ENCODE data around the gene IDH3B.

IDH3B gene

DNA sequence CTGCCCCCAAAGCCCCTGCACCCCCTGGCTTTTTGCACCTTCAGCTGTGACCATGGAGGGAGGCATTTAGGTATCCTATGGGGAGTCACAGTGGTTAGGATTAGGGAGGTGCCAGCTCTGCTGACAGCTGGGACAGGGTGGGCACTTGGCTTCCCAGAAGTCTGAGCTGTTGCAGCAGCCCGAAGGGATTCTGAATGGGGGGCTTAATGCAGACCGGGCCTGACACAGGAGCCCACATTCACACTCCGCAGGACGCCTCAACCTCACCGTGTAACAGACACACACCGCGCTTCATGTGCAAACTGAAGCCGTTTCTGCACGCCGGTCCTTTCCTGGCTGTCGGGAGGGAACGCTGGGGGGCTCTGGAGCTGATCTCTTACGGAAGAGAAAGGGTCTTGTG, 30.5 kb upstream of the IDH3B start:
- Histone ChIP-seq H3K27ac (ENCODE audit: low read depth in 2 of 2, low read length in 2 of 2) (no peak overlapping the region), H3K36me3 (ENCODE audit: control insufficient read depth in 2 of 2, insufficient read depth in 2 of 2, low read length in 2 of 2) (no peaks in the 10 kb centered on the region), H3K4me3 (ENCODE audit: low read length in 2 of 2) (no peak overlapping the region), H3K9me3 (ENCODE audit: control insufficient read depth in 2 of 2, low read length in 2 of 2) (no peaks in the 10 kb centered on the region), H3K4me1 (ENCODE audit: control insufficient read depth in 2 of 2, insufficient read depth in 2 of 2, low read length in 2 of 2) (peaks cover 0 to 6% of the 10 kb centered on the region in 2 donors), H3K27me3 (ENCODE audit: control insufficient read depth in 2 of 2, insufficient read depth in 2 of 2, low read length in 2 of 2) (peaks cover 24 to 48% of the 10 kb centered on the region in 2 donors), H3K9ac (ENCODE audit: low read depth in 1 of 2, low read length in 2 of 2) (no peak overlapping the region)

DNA sequence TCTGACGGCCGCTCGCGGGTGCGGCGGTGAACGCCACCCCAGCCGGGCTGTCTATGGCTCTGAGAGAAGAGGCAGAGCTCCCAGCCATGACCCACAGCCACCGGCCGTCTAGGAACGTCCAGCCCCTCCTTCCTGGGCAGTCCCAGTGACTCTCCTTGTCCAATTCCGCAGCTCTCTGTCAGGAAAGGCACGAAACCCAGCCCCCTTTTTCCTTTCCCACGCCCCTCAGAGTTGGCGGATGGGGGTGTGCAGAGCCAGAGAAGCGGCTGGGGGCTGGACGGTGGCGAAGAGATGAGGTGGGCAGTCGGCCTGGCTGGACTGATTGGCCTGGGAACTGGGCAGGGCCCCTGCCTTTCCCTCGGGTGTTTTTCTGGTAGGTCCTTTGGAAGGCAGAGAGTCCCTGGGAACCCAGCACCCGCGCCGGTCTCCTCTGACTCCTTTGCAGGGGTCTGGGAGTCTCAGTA, 30.0 kb upstream of the IDH3B start:
- no peak overlapping the region for H3K27ac ChIP-seq (ENCODE audit: low read depth in 2 of 2, low read length in 2 of 2)
- peaks cover 0 to 6% of the 10 kb centered on the region in 2 donors for H3K4me1 ChIP-seq (ENCODE audit: control insufficient read depth in 2 of 2, insufficient read depth in 2 of 2, low read length in 2 of 2)
- H3K4me3 ChIP-seq (ENCODE audit: low read length in 2 of 2), result no peak overlapping the region
- no peaks in the 10 kb centered on the region for H3K36me3 ChIP-seq (ENCODE audit: control insufficient read depth in 2 of 2, insufficient read depth in 2 of 2, low read length in 2 of 2)
- peaks cover 24 to 47% of the 10 kb centered on the region in 2 donors for H3K27me3 ChIP-seq (ENCODE audit: control insufficient read depth in 2 of 2, insufficient read depth in 2 of 2, low read length in 2 of 2)
- no peak overlapping the region for H3K9ac ChIP-seq (ENCODE audit: low read depth in 1 of 2, low read length in 2 of 2)
- no peaks in the 10 kb centered on the region for H3K9me3 ChIP-seq (ENCODE audit: control insufficient read depth in 2 of 2, low read length in 2 of 2)

DNA sequence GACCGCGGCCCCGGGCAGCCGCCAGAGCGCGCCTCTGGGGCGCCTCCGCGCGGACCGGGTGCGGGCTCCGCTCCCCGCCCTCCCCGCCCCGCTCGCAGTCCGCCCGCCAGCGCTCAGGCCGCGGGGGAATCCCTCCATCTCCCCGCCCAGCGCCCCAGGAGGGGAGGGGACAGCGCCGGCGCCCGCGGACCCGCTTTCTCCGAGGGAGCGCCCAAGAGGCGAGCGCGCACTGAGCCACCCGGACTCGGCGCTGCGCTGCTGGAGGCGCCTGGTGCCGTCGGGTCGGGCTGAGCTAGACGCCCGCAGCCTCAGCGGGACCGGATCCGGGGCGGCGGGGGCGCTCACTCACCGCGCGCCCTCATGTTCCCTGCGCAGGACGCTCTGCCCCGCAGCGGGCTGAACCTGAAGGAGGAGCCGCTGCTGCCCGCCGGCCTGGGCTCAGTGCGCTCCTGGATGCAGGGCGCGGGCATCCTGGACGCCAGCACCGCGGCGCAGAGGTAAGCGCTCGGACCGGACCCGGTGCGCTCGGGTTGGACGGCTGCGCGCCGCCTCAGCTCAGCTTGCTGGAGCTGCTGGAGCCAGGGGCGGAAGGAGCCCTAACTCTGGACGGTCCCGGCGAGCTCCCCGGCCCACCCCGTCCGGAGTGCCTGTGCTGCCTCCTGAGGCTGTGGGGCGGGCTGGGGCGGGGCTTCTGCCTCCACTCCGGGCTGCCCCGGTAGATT, 29.4 kb upstream of the IDH3B start:
- Histone ChIP-seq H3K36me3 (ENCODE audit: control insufficient read depth in 2 of 2, insufficient read depth in 2 of 2, low read length in 2 of 2) (no peaks in the 10 kb centered on the region), H3K9me3 (ENCODE audit: control insufficient read depth in 2 of 2, low read length in 2 of 2) (no peaks in the 10 kb centered on the region), H3K4me3 (ENCODE audit: low read length in 2 of 2) (no peak overlapping the region), H3K9ac (ENCODE audit: low read depth in 1 of 2, low read length in 2 of 2) (no peak overlapping the region), H3K4me1 (ENCODE audit: control insufficient read depth in 2 of 2, insufficient read depth in 2 of 2, low read length in 2 of 2) (peaks cover 0 to 6% of the 10 kb centered on the region in 2 donors), H3K27me3 (ENCODE audit: control insufficient read depth in 2 of 2, insufficient read depth in 2 of 2, low read length in 2 of 2) (peaks cover 27 to 49% of the 10 kb centered on the region in 2 donors), H3K27ac (ENCODE audit: low read depth in 2 of 2, low read length in 2 of 2) (no peak overlapping the region)

DNA sequence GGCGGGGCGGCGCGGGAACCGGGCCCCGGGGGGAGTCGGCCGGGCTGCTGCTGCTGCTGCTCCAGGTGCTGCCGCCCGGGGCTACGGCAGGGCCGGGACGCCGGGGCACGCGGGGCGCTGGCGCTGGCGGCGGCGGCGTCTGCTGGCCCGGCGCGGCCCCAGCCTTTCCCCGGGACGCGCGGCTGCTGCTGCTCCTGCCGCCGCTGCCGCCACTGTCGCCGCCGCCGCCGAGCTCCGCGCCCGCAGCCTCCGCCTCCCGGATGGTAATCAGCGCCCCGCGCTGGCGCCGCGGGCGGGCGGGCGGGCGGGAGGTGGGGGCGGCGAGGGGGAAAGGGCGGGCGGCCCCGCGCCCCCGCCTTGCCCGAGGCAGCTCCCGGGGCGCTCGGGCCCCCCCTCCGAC, 28.9 kb upstream of the IDH3B start:
- Histone ChIP-seq H3K27ac (ENCODE audit: low read depth in 2 of 2, low read length in 2 of 2) (no peak overlapping the region), H3K4me1 (ENCODE audit: control insufficient read depth in 2 of 2, insufficient read depth in 2 of 2, low read length in 2 of 2) (peaks cover 0 to 6% of the 10 kb centered on the region in 2 donors), H3K4me3 (ENCODE audit: low read length in 2 of 2) (no peak overlapping the region), H3K27me3 (ENCODE audit: control insufficient read depth in 2 of 2, insufficient read depth in 2 of 2, low read length in 2 of 2) (peaks cover 30 to 49% of the 10 kb centered on the region in 2 donors), H3K9ac (ENCODE audit: low read depth in 1 of 2, low read length in 2 of 2) (no peak overlapping the region), H3K9me3 (ENCODE audit: control insufficient read depth in 2 of 2, low read length in 2 of 2) (no peaks in the 10 kb centered on the region), H3K36me3 (ENCODE audit: control insufficient read depth in 2 of 2, insufficient read depth in 2 of 2, low read length in 2 of 2) (no peaks in the 10 kb centered on the region)

DNA sequence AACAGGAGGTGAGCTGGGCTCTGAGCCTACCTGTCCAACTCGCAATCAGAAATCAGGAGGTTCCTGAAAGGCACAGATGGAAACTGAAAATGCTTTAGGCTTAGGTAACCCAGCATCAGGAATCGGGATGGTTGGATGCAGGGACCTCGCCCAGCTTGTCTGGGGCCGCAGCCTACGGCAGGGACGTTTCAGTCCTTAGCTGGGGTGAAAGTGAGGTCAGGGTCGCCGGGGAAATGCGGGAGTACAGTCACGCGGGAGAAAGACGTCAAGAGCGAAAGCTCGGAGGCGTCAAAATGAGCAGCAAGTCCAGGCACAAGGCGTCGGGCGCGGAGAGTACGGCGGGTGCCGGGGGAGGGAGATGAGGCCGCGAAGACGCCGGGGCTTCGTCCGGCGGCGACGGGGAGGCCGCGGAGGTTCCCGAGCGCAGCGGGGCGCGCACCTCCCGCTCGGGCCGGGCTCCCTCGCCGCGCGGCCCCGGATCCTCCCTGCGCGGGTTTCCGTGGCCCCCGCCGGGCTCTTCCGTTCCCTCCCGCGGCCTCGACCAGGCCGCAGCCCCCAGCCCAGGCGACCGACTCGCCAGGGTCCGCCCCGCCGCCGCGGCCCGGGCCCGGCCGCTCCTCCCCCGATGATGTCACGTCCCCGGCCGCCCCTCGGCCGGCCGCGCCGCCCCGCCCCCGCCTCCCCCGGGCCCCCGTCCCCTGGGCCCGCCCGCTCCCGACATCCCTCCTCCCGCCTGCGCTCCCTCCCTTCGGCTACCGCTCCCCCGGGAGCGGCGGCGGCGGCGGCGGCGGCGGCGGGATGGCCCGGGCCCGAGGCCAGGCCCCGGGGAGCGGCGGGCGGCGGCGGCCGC, 28.2 kb upstream of the IDH3B start, which contains the start of gene EBF4:
EBF4 (plus strand) TSS at position 745 of the 850 bp plus-strand sequence. CDS start 866 bp downstream, outside the sequence.
- Histone ChIP-seq H3K27ac (ENCODE audit: low read depth in 2 of 2, low read length in 2 of 2) (peak within 1 kb of the TSS in 1 of 2 donors; percentile 3), H3K36me3 (ENCODE audit: control insufficient read depth in 2 of 2, insufficient read depth in 2 of 2, low read length in 2 of 2) (no peaks in the 10 kb centered on the region), H3K27me3 (ENCODE audit: control insufficient read depth in 2 of 2, insufficient read depth in 2 of 2, low read length in 2 of 2) (peaks cover 32 to 49% of the 10 kb centered on the region in 2 donors), H3K4me3 (ENCODE audit: low read length in 2 of 2) (peak within 1 kb of the TSS; percentile 52 to 62), H3K9ac (ENCODE audit: low read depth in 1 of 2, low read length in 2 of 2) (peak within 1 kb of the TSS; percentile 44 to 57), H3K9me3 (ENCODE audit: control insufficient read depth in 2 of 2, low read length in 2 of 2) (no peaks in the 10 kb centered on the region), H3K4me1 (ENCODE audit: control insufficient read depth in 2 of 2, insufficient read depth in 2 of 2, low read length in 2 of 2) (peaks cover 0 to 6% of the 10 kb centered on the region in 2 donors)

DNA sequence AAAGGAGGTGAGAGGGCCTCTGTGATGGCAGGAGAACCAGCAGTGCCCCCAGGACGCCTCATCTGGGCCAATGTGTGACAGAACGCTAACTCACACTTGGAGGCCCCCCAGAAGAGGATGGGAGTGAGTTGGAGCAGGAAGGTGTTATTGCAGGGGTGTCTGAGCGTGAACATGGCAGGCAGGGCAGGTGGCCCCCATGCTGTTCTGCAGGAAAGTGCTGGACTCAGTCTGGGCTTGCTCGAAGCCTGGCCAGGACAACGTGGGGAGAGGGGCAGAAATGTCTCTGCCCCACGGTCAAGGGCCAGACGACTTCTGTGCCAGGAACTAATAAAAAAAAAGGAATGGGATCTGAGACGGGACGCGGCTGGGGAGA, 27.6 kb upstream of the IDH3B start:
- peak overlapping the region; percentile 52 to 62 for H3K4me3 ChIP-seq (ENCODE audit: low read length in 2 of 2)
- H3K9ac ChIP-seq (ENCODE audit: low read depth in 1 of 2, low read length in 2 of 2), result peak overlapping the region in 1 of 2 donors; percentile 57
- H3K4me1 ChIP-seq (ENCODE audit: control insufficient read depth in 2 of 2, insufficient read depth in 2 of 2, low read length in 2 of 2), result peaks cover 0 to 6% of the 10 kb centered on the region in 2 donors
- H3K27ac ChIP-seq (ENCODE audit: low read depth in 2 of 2, low read length in 2 of 2), result no peak overlapping the region
- peaks cover 32 to 50% of the 10 kb centered on the region in 2 donors for H3K27me3 ChIP-seq (ENCODE audit: control insufficient read depth in 2 of 2, insufficient read depth in 2 of 2, low read length in 2 of 2)
- H3K36me3 ChIP-seq (ENCODE audit: control insufficient read depth in 2 of 2, insufficient read depth in 2 of 2, low read length in 2 of 2), result no peaks in the 10 kb centered on the region
- no peaks in the 10 kb centered on the region for H3K9me3 ChIP-seq (ENCODE audit: control insufficient read depth in 2 of 2, low read length in 2 of 2)

DNA sequence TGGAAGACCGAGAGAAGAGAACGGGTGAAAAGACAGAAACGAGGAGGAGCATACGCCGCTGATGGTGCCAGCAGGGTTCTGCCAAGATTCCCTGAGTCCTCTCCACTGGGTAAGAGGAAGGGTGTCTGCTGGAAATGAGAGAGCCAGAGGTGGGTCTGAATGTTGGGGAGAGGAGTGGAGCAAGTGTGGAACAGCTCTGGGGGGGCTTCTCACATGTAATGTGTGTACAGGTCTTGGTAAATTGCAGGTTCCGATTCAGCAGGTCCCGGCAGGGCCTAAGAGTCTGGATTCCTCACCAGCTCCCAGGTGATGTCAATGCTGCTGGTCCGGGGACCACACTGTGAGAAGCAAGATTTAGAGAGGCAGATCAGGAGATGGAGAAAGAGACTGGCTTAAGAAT, 27.1 kb upstream of the IDH3B start:
- Histone ChIP-seq H3K9ac (ENCODE audit: low read depth in 1 of 2, low read length in 2 of 2) (no peak overlapping the region), H3K27me3 (ENCODE audit: control insufficient read depth in 2 of 2, insufficient read depth in 2 of 2, low read length in 2 of 2) (peaks cover 32 to 50% of the 10 kb centered on the region in 2 donors), H3K27ac (ENCODE audit: low read depth in 2 of 2, low read length in 2 of 2) (no peak overlapping the region), H3K4me1 (ENCODE audit: control insufficient read depth in 2 of 2, insufficient read depth in 2 of 2, low read length in 2 of 2) (peaks cover 0 to 6% of the 10 kb centered on the region in 2 donors), H3K9me3 (ENCODE audit: control insufficient read depth in 2 of 2, low read length in 2 of 2) (no peaks in the 10 kb centered on the region), H3K36me3 (ENCODE audit: control insufficient read depth in 2 of 2, insufficient read depth in 2 of 2, low read length in 2 of 2) (no peaks in the 10 kb centered on the region), H3K4me3 (ENCODE audit: low read length in 2 of 2) (no peak overlapping the region)

DNA sequence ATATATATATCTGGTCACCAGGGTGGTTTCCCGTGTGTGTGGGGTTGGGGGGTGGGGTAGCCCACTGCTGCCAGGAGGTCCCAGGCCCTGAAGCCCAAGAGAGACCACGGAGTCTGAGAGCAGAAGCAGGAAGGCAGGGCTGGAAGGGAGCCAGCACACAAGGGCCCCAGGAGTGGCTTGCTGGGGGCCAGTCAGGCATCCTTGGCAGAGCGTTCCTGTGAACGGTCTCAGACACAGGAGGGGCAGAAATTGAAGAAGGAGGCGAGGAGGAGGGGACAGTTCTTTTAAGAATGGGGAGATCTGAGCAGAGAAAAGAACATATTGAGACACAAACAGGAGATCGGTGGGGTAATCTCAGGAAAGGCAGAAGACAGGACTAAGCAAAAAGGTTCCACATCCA, 26.7 kb upstream of the IDH3B start:
- Histone ChIP-seq H3K9ac (ENCODE audit: low read depth in 1 of 2, low read length in 2 of 2) (no peak overlapping the region), H3K27ac (ENCODE audit: low read depth in 2 of 2, low read length in 2 of 2) (no peak overlapping the region), H3K4me1 (ENCODE audit: control insufficient read depth in 2 of 2, insufficient read depth in 2 of 2, low read length in 2 of 2) (peaks cover 0 to 6% of the 10 kb centered on the region in 2 donors), H3K27me3 (ENCODE audit: control insufficient read depth in 2 of 2, insufficient read depth in 2 of 2, low read length in 2 of 2) (peaks cover 32 to 50% of the 10 kb centered on the region in 2 donors), H3K9me3 (ENCODE audit: control insufficient read depth in 2 of 2, low read length in 2 of 2) (no peaks in the 10 kb centered on the region), H3K4me3 (ENCODE audit: low read length in 2 of 2) (no peak overlapping the region), H3K36me3 (ENCODE audit: control insufficient read depth in 2 of 2, insufficient read depth in 2 of 2, low read length in 2 of 2) (no peaks in the 10 kb centered on the region)

DNA sequence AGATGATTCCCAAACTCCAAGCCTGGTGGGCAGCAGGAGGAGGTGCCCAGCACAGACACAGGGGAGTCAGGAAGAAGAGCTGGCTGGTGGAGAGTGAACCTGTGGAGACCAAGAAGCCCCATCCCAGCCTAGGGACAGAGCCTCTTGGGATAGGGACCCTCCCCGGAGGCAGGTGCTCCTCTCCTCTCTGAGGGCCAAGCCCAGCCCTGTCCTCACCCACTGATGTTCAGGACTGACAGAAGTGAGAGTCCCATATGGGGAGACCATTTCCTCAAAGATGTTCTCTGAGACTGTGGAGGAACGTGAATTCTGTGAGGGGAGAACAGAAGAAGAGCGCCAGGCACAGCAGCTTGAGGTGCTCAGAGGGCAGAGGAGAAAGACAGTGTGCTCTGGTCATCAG, 26.2 kb upstream of the IDH3B start:
- Histone ChIP-seq H3K27me3 (ENCODE audit: control insufficient read depth in 2 of 2, insufficient read depth in 2 of 2, low read length in 2 of 2) (peaks cover 31 to 45% of the 10 kb centered on the region in 2 donors), H3K4me1 (ENCODE audit: control insufficient read depth in 2 of 2, insufficient read depth in 2 of 2, low read length in 2 of 2) (peaks cover 0 to 6% of the 10 kb centered on the region in 2 donors)

DNA sequence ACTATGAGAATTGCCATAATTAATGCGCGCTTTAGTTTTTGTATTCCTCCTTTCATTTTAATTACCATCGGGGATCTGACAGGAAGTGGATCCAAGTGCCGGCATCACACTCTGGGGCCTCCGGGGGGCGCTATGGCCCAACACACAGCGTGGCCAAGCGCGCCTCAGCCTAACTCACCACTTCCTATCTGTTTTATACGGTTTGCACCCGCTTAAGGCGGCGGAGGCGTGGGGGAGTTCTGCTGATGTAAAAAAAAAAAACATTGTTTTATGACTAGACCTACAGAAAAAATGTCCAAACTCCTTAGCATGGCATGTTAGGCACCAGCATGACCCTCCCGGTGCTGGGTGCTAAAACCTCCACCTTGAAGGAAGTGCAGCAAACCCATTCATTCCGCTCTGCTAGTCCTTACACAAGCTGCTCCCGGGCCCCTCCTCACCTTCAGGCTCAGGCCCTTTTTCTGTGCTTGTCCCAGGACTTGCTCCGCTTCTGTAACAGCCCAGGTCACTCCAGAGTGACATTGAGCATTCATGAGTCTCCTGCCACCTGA, 24.1 kb upstream of the IDH3B start:
- Histone ChIP-seq H3K36me3 (ENCODE audit: control insufficient read depth in 2 of 2, insufficient read depth in 2 of 2, low read length in 2 of 2) (no peaks in the 10 kb centered on the region), H3K4me1 (ENCODE audit: control insufficient read depth in 2 of 2, insufficient read depth in 2 of 2, low read length in 2 of 2) (peaks cover 0 to 6% of the 10 kb centered on the region in 2 donors), H3K27me3 (ENCODE audit: control insufficient read depth in 2 of 2, insufficient read depth in 2 of 2, low read length in 2 of 2) (peaks cover 21 to 35% of the 10 kb centered on the region in 2 donors), H3K9me3 (ENCODE audit: control insufficient read depth in 2 of 2, low read length in 2 of 2) (no peaks in the 10 kb centered on the region), H3K27ac (ENCODE audit: low read depth in 2 of 2, low read length in 2 of 2) (no peak overlapping the region), H3K4me3 (ENCODE audit: low read length in 2 of 2) (no peak overlapping the region), H3K9ac (ENCODE audit: low read depth in 1 of 2, low read length in 2 of 2) (no peak overlapping the region)

More for the DNA sequence above, 26.2 kb upstream of the IDH3B start:
- Histone ChIP-seq H3K36me3 (ENCODE audit: control insufficient read depth in 2 of 2, insufficient read depth in 2 of 2, low read length in 2 of 2) (no peaks in the 10 kb centered on the region), H3K9ac (ENCODE audit: low read depth in 1 of 2, low read length in 2 of 2) (no peak overlapping the region), H3K4me3 (ENCODE audit: low read length in 2 of 2) (no peak overlapping the region), H3K27ac (ENCODE audit: low read depth in 2 of 2, low read length in 2 of 2) (no peak overlapping the region), H3K9me3 (ENCODE audit: control insufficient read depth in 2 of 2, low read length in 2 of 2) (no peaks in the 10 kb centered on the region)
